Measurements from ENCODE around the gene TTI1. TPM values are rescaled to one million over a fixed set of nuclear protein-coding genes. Genes with fewer than 3 reads are reported as not detected.

Gene TTI1
- total and polyA plus RNA-seq, 2 of the 13 experiments (the other 11 are each of a cell fraction or from before 2014, with no cell fraction given) = 22.9 to 39.8 TPM

GRCh38 chr20:37986044-37986858 is 47.0 kb downstream of the TTI1 start (continued):
- TF ChIP-seq ZFP90 (CRISPR knock-in tag; IDR thresholded peaks at IDR 0.05; ENCODE audit: borderline replicate concordance) (0 out of 2 replicates have a peak, but pooled peaks have one; percentile 44), CEBPG (CRISPR knock-in tag; IDR thresholded peaks at IDR 0.05) (peak; percentile 69), BCL6 (CRISPR knock-in tag; IDR thresholded peaks at IDR 0.05) (peak; percentile 57; the same call in 1 of the 2 replicates), PTBP1 (IDR thresholded peaks at IDR 0.05; ENCODE audit: low read depth, low read length, poor library complexity, severe bottlenecking) (no peak), CREB1 (IDR thresholded peaks at IDR 0.05) (no peak), CREB1 (CRISPR knock-in tag; IDR thresholded peaks at IDR 0.05) (0 out of 2 replicates have a peak, but pooled peaks have one; percentile 12), GTF3A (CRISPR knock-in tag; conservative IDR thresholded peaks at IDR 0.05) (peak; percentile 78; the same call in 1 of the 2 replicates), RCOR2 (CRISPR knock-in tag; IDR thresholded peaks at IDR 0.05) (no peak), PHF8 (CRISPR knock-in tag; IDR thresholded peaks at IDR 0.05) (0 out of 2 replicates have a peak, but pooled peaks have one; percentile 10), ZNF383 (CRISPR knock-in tag; IDR thresholded peaks at IDR 0.05; ENCODE audit: borderline replicate concordance) (0 out of 2 replicates have a peak, but pooled peaks have one; percentile 30)

GRCh38 chr20:37984018-37984785 is 49.1 kb downstream of the TTI1 start:
- peak overlapping the region; percentile 63 for H3K4me2 ChIP-seq (ENCODE audit: low read depth, low read length)
- TSS peak; percentile 58 for BruUV-seq (replicated peaks)
- in situ Hi-C loops (cut with HindIII; ENCODE audit: extremely low pct_ligation_motif_present, low pct_unique_long_range_greater_than_20kb) = no loop called here
- no peak; the same call in 2 of the 3 replicates for TF ChIP-seq MXI1 (IDR thresholded peaks at IDR 0.05; ENCODE audit: borderline replicate concordance, low read depth, low read length)
- peak; percentile 16 for TF ChIP-seq SKI (IDR thresholded peaks at IDR 0.05; ENCODE audit: partially characterized antibody)
- TF ChIP-seq WIZ (CRISPR knock-in tag; IDR thresholded peaks at IDR 0.05) = peak; percentile 57; the same call in 1 of the 2 replicates
- TF ChIP-seq ZNF7 (CRISPR knock-in tag; IDR thresholded peaks at IDR 0.05) = no peak
- TF ChIP-seq ZMYM3 (CRISPR knock-in tag; IDR thresholded peaks at IDR 0.05) = no peak; the same call in 1 of the 2 replicates
- TF ChIP-seq TBX3 (IDR thresholded peaks at IDR 0.05; ENCODE audit: borderline replicate concordance) = 0 out of 2 replicates have a peak, but pooled peaks have one; percentile 18
- TF ChIP-seq MLLT10 (CRISPR knock-in tag; IDR thresholded peaks at IDR 0.05) = no peak
- 0 out of 2 replicates have a peak, but pooled peaks have one; percentile 25 for TF ChIP-seq ZBTB20 (CRISPR knock-in tag; IDR thresholded peaks at IDR 0.05; ENCODE audit: borderline replicate concordance, low read depth)
- peak; percentile 58; the same call in 1 of the 2 replicates for TF ChIP-seq ZSCAN25 (CRISPR knock-in tag; IDR thresholded peaks at IDR 0.05)
- 0 out of 2 replicates have a peak, but pooled peaks have one; percentile 30 for TF ChIP-seq KAT7 (CRISPR knock-in tag; IDR thresholded peaks at IDR 0.05; ENCODE audit: borderline replicate concordance)
- no peak; the same call in 1 of the 2 replicates for TF ChIP-seq ZNF350 (CRISPR knock-in tag; IDR thresholded peaks at IDR 0.05; ENCODE audit: borderline replicate concordance, low read depth)
- TF ChIP-seq SMAD9 (CRISPR knock-in tag; IDR thresholded peaks at IDR 0.05) = no peak

More at GRCh38 chr20:37984018-37984785, 49.1 kb downstream of the TTI1 start:
- peak overlapping the region; percentile 80 for H3K27ac ChIP-seq (ENCODE audit: extremely low read length, insufficient read depth, low read length)
- peak overlapping the region; percentile 48 for H3K9ac ChIP-seq (ENCODE audit: insufficient read depth, low read depth, low read length)
- no peaks in the 10 kb centered on the region for H3K9me3 ChIP-seq (ENCODE audit: low read length)
- H3K4me3 ChIP-seq (replicated peaks in 1 of 3; ENCODE audit: insufficient read depth in 1 of 3, low read depth in 2 of 3, low read length in 3 of 3) = peak overlapping the region in 1 of 3 experiments; percentile 20; a peak in 2 of 6 replicates
- peaks cover 59% of the 10 kb centered on the region for H3K4me1 ChIP-seq (ENCODE audit: insufficient read depth, low read length)
- H4K20me1 ChIP-seq (ENCODE audit: insufficient read depth, low read length) = no peaks in the 10 kb centered on the region
- H3K27me3 ChIP-seq (ENCODE audit: control insufficient read depth in 1 of 2, insufficient read depth in 2 of 2, low read length in 2 of 2) = no peaks in the 10 kb centered on the region
- peaks cover 11 to 28% of the 10 kb centered on the region in 2 experiments for H3K36me3 ChIP-seq (replicated peaks in 1 of 2; ENCODE audit: control insufficient read depth in 1 of 2, insufficient read depth in 2 of 2, low read length in 2 of 2)
- WGBS (ENCODE audit: low lambda C conversion rate) = 26% methylated on average over 14 of the region's 14 CpGs
- H3K79me2 ChIP-seq (ENCODE audit: insufficient read depth, low read length) = no peaks in the 10 kb centered on the region
- FAIRE-seq (peak; percentile 91), ATAC-seq (peak; percentile 96), DNase-seq (ENCODE audit: low spot score) (peak; percentile 92)
- ChIA-PET CTCF (ENCODE audit: low intra/inter-chr PET ratio, low total read pairs) (no interaction called here), POLR2A (interaction anchor here (0.9 to 1.1 kb wide), 4 partner anchors 9 to 159 kb away, joined by 3 to 6 read pairs (median 4); partner anchors contain the start of gene TTI1)
- H2AFZ ChIP-seq (ENCODE audit: low read length) = no peak overlapping the region
- intact Hi-C loops (cut with micrococcal nuclease; ENCODE audit: unreplicated experiment) = no loop called here

All from HepG2 (cell line).